Eye (tissue), 1 donor: ENCODE results near the gene OSER1.
A peak's percentile ranks its signal among the peaks of the same experiment; 100 is the strongest.

ENCODE experiments used
- DNase-seq: peaks from one replicate; pipeline ENCODE4 v3.0.0-alpha.2; 2015

OSER1 gene

DNA sequence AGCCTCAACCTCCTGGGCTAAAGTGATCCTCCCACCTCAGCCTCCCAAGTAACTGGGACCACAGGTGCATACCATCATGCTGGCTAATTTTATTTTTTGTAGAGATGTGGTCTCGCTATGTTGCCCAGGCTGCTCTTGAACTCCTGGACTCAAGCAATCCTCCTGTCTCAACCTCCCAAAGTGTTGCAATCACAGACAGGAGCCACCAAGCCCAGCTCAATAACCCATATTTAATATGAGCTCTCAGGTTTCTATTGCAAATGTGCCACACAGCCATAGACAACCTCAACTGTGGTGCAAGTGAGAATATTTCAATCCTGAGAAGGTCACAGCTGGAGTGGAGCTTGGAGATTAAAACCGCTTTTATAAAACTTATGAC lies 38.0 kb downstream of the OSER1 start:
- DNase-seq, result no peak

DNA sequence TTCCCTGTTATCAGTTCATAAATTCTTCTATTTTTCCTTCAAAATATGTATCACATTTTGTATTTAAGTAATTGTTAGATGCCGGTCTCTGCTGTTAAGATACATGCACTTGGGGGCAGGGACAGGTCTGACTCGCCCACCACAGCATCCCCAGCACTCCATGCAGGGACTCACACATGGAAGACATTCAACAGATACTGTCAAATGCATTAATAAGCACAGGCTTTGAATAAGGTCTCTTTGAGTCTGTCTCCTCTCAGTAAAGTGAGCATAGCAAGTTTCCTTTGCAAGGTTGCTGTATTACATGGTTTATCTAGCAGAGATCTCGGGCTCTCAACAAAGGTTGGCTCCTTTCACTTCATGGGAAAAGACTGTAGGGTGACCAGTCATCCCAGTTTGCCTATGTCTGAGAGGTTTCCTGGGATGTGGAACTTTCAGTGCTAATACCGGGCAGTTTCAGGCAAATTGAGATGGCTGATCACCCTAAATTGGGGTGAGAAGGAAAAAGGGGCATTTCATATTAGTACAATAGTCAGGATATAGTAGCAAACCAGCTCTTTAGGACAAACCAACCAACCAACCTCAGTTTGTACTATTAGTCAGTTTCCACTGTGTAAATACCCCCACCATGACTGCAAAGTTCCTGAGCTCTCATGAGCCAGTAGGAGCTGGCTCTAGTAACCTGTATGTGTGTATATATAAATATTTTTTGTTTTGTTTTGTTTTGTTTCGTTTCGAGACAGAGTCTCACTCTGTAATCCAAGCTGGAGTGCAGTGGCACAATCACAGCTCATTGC lies 38.6 kb downstream of the OSER1 start:
- DNase-seq, result no peak

DNA sequence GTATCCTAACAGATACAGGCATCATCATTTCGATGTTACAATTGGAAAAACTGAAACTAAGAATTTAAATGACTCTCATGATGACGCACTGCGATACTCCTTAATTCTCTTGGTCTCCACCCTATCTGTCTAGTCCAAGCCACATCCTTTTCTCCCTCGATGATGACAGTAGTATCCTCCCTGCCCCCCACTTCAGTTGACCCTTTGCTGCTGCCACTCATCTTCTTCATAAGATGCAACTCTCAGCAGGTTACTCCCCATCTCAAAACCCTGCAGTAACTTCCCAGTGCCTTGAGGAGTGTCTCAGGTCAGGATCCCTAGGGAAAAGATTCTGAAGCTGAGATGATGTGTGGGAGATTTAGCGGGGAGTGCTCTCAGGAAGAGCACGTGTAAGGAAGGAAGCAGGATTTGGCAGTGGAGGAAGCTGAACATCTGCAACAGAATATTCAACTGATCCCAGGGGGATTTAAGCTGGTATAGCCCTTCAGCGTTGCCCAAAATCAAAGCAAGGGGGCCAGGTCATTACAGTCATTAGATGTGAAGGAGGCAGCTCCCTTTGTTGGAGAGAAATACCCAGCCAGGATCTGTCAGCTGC lies 39.7 kb downstream of the OSER1 start:
- DNase-seq, result no peak

DNA sequence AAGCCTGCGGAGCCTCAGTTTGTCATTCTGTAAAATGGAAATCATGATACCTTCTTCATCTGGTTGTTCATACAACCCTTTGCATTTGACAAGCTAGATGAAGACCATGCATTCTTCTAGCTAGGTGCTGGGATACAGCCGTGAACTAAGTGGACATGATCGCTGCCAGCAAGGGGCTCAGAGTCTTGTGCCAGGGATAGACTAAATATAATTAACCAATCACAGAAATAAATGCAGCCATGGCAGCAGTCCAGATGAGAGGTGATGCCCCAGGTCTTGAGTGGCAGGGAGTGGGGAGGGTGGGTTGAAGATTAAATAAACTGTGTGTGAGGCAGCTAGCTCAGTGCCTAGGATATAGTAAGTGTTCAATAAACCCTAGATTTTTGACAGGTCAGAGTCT lies 42.8 kb downstream of the OSER1 start:
- DNase-seq, result no peak

DNA sequence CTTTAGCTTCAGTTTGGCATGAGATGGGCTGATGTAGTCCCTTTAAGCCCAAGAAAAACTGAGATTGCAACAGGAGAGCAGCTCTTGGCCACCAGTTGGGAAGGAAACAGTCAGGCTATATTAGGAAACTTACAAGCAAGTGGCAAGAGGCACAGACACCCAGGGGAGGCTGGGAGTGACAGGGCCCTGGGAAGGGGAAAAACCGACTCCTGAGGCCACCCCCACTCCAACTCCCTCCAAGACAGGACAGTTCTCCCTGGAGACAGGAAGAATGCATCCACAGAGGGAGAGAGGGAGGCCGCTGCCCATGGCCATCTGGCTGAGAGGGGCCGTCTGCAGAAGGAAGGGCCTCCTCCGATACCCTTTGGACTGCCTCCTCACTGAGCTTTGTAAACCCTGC lies 44.1 kb downstream of the OSER1 start:
- peak; percentile 28 for DNase-seq

DNA sequence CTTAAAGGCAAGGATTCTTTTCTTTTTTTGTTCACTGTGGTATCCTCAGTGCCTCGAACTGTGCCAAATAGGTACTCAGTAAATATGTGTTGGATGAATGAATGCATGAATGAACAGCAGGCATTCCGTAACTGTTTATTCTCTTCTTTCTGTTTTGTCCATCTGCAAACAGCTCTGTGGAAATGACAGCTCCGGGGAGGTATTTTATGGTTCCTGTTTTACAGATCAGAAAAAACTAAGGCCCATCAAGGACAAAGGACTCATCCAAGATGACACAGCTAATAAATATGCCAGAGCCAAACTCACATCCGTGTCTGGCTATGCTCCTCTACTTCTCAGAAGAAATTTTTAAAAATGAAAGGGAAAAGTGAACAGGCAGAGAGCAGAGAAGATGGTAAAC lies 44.6 kb downstream of the OSER1 start:
- DNase-seq, result peak; percentile 27

DNA sequence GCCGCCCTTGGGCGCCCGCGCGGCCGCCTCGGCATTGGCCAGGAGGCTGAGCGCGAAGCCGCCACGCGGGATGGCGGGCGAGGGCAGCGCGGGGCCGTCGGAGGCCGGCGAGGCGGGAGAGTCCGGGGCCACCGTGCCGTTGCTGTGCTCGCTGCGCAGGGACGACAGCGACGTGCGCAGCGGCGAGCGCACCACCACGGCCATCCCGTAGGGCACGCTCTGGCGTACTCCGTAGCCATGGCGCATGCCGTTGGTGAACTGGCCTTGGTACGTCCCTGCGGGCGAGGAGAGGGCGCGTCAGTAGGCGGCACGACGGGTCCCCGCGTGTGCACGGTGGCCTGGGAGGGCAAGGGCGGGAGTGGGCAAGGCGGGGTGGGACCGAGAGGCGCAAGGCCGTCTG lies 50.4 kb downstream of the OSER1 start:
- no peak for DNase-seq

DNA sequence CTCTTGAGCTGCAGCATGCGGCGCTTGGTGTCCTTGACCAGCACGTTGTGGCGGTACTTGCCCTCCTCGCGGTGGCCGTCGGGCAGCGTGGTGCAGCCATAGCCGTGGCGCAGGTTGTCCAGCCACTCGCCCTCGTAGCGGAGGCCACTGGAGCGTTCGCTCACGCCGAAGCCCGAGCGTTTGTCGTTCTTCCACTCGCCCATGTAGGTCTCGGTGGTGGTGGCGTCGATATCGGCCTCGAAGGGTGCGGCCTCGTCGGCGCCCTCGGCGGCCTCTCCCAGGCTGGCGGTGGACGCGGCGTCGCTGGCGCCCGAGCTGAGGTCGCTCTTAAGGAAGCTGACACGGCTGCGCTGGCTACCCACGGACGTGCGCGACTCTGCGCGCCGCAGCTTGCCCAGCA lies 50.9 kb downstream of the OSER1 start:
- DNase-seq, result no peak

DNA sequence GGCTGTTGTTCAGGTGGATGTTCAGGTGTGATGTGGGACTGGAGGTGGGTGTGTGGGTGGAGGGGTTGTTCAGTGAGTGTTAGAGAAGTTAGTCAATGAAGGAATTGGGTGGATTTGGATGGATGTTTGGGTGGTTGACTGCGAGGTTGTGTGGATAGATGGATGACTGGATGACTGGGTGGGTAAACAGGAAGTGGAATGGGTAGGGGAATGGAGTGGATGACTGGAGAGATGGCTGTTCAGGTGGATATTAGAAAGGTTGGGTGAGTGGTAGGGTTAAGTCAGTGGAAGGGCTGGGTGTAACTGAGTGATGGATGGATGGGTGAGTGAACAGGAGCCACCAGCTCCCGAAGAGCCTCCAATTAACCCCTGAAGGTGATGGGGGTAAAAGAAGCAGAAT lies 51.4 kb downstream of the OSER1 start:
- DNase-seq, result no peak

DNA sequence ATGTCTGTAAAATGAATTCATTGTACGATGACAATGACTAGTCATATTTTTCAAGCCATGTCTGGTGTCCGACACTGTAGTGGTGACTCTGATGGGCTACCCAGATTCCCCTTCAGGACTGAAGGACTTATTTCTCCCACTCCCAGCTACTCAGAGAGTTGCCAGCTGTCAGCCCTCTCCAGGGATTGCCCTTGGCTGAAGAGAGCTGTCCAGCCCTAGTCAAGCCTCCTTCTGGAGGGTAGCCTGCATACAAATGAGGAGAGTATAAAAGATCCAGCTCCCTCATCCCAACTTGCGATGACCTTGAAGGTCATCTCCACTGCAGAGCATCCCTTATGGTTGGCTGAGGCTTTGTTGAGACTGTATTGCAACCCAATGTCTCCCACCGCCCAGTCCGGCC lies 53.5 kb downstream of the OSER1 start:
- DNase-seq, result no peak

DNA sequence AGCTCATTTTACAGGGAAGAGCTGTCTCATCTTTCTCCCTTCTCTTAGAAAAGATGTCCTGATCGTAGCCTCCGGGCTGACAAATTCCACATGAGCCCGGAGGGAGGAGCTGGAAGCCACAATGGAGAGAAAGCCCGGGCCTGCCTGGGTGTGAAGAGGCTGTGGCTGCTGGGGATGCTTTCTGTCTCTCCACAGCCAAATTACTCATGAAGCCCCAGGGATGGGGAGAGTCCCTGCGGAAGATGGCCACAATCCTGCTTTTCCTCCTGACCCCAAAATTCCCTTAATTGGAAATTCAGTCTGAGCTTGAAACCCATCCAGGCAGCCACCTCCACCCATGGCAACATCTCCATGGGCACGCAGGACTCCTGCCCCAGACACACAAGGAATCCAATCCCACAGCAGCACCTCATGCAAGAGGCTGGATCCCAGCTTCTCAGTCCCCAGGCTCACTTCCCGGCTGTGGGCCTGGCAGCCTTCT lies 56.0 kb downstream of the OSER1 start:
- DNase-seq, result no peak

DNA sequence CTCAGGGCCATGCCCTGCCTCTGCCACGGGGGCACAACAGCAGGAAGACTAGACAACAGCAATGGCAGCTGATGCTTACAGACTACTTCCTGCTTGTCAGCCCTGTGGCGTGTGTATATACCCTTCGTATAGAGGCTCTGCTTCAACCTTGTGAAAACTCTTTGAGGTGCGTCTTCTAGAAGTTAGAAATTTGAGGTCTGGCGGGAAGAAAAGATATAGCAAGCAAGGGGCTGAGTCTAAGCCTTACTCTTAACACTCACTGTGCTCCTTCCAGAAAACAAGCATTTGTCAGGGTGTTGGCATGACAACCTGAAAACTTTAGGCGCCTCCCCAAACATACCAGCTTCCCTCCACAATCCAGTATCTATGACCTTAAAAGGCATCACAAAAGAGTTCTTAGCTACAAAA lies 56.9 kb downstream of the OSER1 start:
- no peak for DNase-seq

DNA sequence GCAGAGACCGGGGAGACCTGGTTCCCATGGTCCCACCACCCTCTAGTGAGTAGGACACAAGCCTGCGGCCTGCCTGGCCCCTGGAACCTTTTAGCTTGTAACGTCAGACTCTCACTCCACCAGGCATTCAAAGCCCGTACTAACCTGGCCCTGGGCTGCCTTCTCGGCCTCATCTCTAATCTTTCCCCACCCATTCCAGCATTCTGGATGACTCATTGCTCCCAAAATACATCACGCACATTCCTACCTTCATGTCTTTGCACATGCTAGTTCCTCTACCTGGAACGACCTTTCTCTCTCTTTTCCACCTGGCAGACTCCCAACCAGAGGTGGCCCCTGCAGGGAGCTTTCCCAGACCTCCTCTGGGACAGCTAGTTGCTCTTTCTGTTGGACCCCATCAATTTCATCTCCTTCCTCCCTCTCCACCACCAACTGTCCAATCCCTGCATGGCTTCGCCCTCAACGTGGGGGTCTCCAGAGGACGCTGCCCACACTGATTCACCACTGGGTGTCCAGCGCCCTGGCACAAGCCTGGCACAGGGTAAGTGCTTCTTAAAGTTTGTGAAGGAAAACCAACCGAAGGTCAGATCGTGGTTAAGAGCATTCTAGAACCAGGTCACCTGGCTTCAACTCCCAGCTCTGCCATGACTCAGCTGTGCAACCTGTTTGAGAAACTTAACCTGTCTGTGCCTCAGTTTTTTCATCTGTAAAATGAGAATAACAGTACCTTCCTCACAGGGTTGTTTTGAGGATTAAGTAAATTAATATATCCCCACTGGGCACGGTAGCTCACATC lies 58.8 kb downstream of the OSER1 start:
- DNase-seq, result no peak

DNA sequence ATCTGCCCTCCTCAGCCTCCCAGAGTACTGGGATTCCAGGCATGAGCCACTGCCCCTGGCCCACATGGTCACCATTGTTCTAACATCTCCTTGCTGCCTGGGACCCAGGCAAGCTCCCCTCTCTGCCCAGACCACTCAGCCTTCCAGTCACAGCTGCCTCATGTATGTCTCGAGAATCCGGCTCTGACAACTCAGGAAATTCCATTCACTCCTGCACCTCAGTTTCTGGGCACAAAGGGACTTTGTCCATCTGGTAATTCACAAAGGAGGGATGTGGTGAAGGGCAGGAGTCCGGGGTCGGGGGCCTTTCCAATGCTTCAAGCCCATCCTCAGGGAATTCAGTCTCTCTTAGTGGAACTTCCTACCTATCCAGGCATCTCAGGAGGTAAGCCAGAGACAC lies 64.3 kb downstream of the OSER1 start:
- DNase-seq, result no peak
